Panc1 (cell line): ENCODE measurements around the gene ZNF319.

Source experiments
- POLR2AphosphoS5 ChIP-seq: IDR thresholded peaks from 2 replicates; pipeline ENCODE4 v1.6.1; 2012; ENCODE audit warnings: mild to moderate bottlenecking, low read depth, low read length, moderate library complexity
- SIN3A ChIP-seq: IDR thresholded peaks from 2 replicates; pipeline ENCODE4 v1.6.1; 2012; ENCODE audit warnings: low read depth, mild to moderate bottlenecking, low read length, moderate library complexity, borderline replicate concordance; ENCODE audit not compliant: insufficient read depth
- TF ChIP-seq, protein P1 (sequence below): fragments of 450-650 bp; IDR thresholded peaks from 2 replicates; pipeline ENCODE4 v1.5.1; 2017; ENCODE audit warnings: mild to moderate bottlenecking
- TF ChIP-seq, protein P2 (sequence below), 2 experiments: IDR thresholded peaks; 2 replicates each; pipeline ENCODE4 v1.6.1; 2011 to 2012; ENCODE audit warnings: low read depth in 2 of 2, control low read depth in 1 of 2, low read length in 1 of 2, mild to moderate bottlenecking in 1 of 2, moderate library complexity in 1 of 2; ENCODE audit not compliant: insufficient read depth in 1 of 2

DNA sequence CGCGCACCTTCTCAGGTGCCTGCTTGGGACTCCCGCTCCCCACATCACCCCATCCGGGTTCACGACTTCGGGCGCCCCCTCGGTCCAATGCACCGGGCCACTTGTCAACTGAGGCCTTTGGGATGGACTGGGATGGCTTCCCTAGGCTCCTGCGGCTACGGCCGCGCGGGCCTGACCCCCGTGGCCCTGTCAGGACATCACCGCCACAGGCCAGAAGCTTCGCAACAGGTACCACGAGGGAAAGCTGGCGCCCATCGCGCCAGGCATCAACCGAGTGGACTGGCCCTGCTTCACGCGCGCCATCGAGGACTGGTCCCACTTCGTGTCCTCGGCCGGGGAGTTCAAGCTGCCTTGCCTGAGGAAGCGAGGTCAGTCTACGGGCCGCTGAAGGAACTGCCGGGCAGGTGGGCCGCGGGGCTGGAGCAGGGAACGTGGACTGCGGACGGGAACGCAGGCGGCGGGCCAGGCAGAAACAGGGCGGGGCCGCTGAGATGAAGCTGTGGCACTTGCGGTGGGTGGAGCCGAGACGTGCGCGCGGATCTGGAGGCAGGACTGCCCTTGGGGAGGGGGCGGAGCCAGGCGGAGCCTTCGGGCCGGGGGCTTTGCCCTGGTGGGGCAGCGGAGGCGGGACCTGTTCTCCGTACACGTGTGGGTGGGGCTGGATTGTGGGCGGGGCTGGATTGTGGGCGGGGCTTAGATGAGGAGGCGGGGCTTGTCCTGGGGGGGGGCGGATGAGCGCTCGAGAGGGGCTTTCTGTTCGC lies 15.8 kb downstream of the ZNF319 start:
- TF ChIP-seq, protein P1, sequence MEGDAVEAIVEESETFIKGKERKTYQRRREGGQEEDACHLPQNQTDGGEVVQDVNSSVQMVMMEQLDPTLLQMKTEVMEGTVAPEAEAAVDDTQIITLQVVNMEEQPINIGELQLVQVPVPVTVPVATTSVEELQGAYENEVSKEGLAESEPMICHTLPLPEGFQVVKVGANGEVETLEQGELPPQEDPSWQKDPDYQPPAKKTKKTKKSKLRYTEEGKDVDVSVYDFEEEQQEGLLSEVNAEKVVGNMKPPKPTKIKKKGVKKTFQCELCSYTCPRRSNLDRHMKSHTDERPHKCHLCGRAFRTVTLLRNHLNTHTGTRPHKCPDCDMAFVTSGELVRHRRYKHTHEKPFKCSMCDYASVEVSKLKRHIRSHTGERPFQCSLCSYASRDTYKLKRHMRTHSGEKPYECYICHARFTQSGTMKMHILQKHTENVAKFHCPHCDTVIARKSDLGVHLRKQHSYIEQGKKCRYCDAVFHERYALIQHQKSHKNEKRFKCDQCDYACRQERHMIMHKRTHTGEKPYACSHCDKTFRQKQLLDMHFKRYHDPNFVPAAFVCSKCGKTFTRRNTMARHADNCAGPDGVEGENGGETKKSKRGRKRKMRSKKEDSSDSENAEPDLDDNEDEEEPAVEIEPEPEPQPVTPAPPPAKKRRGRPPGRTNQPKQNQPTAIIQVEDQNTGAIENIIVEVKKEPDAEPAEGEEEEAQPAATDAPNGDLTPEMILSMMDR, result no peak
- no peak for TF ChIP-seq POLR2AphosphoS5
- TF ChIP-seq, protein P2, sequence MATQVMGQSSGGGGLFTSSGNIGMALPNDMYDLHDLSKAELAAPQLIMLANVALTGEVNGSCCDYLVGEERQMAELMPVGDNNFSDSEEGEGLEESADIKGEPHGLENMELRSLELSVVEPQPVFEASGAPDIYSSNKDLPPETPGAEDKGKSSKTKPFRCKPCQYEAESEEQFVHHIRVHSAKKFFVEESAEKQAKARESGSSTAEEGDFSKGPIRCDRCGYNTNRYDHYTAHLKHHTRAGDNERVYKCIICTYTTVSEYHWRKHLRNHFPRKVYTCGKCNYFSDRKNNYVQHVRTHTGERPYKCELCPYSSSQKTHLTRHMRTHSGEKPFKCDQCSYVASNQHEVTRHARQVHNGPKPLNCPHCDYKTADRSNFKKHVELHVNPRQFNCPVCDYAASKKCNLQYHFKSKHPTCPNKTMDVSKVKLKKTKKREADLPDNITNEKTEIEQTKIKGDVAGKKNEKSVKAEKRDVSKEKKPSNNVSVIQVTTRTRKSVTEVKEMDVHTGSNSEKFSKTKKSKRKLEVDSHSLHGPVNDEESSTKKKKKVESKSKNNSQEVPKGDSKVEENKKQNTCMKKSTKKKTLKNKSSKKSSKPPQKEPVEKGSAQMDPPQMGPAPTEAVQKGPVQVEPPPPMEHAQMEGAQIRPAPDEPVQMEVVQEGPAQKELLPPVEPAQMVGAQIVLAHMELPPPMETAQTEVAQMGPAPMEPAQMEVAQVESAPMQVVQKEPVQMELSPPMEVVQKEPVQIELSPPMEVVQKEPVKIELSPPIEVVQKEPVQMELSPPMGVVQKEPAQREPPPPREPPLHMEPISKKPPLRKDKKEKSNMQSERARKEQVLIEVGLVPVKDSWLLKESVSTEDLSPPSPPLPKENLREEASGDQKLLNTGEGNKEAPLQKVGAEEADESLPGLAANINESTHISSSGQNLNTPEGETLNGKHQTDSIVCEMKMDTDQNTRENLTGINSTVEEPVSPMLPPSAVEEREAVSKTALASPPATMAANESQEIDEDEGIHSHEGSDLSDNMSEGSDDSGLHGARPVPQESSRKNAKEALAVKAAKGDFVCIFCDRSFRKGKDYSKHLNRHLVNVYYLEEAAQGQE (IDR thresholded peaks at IDR 0.05; ENCODE audit: insufficient read depth in 1 of 2, low read depth in 2 of 2, low read length in 1 of 2), result no peak
- no peak for TF ChIP-seq SIN3A
